ENCODE data around the gene DGKD. TPM values are rescaled to one million over a fixed set of nuclear protein-coding genes. Genes with fewer than 3 reads are reported as not detected.

The DGKD gene
- total RNA-seq, 1 experiment from 2014 or later, result 41.4 TPM

GRCh38 chr2:233464056-233464455, 109.8 kb downstream of the DGKD start:
- TF ChIP-seq ZNF281 (CRISPR knock-in tag; IDR thresholded peaks at IDR 0.05), result no peak
- no peak for TF ChIP-seq PRRX2 (CRISPR knock-in tag; IDR thresholded peaks at IDR 0.05)
- ATAC-seq (no peak), DNase-seq (ENCODE audit: low spot score) (no peak)
- CTCF ChIA-PET, result interaction anchor here (1.0 to 1.6 kb wide), 2 partner anchors 16 to 34 kb away, joined by 3 read pairs; no protein-coding TSS in a partner anchor
- POLR2A ChIA-PET, result no interaction called here
- Mint-ChIP-seq H3K27ac (no peak overlapping the region), H3K4me3 (no peak overlapping the region), H3K27me3 (ENCODE audit: low read depth) (no peaks in the 10 kb centered on the region), H3K9me3 (no peaks in the 10 kb centered on the region), H3K36me3 (peaks cover 33% of the 10 kb centered on the region), H3K4me1 (no peaks in the 10 kb centered on the region)

- POLR2A ChIA-PET, result no interaction called here
Measured at GRCh38 chr2:233464531-233465240, 110.4 kb downstream of the DGKD start.

GRCh38 chr2:233466991-233467603, 112.8 kb downstream of the DGKD start:
- no peaks in the 10 kb centered on the region for H3K9me3 Mint-ChIP-seq
- ATAC-seq (no peak), DNase-seq (ENCODE audit: low spot score) (no peak)
- no peak overlapping the region for H3K4me3 Mint-ChIP-seq
- peaks cover 33% of the 10 kb centered on the region for H3K36me3 Mint-ChIP-seq
- no peaks in the 10 kb centered on the region for H3K4me1 Mint-ChIP-seq
- no peaks in the 10 kb centered on the region for H3K27me3 Mint-ChIP-seq (ENCODE audit: low read depth)
- H3K27ac Mint-ChIP-seq, result no peak overlapping the region
- ChIA-PET CTCF (interaction anchor here (3.8 kb wide), 1 partner anchor 18 kb away, joined by 14 read pairs; no protein-coding TSS in a partner anchor), POLR2A (no interaction called here)
- TF ChIP-seq NR1H2 (CRISPR knock-in tag; IDR thresholded peaks at IDR 0.05) (no peak), ZNF121 (CRISPR knock-in tag; IDR thresholded peaks at IDR 0.05) (no peak), TEAD1 (CRISPR knock-in tag; IDR thresholded peaks at IDR 0.05) (no peak), ZMAT4 (CRISPR knock-in tag; IDR thresholded peaks at IDR 0.05) (no peak), FOXP1 (CRISPR knock-in tag; IDR thresholded peaks at IDR 0.05; ENCODE audit: borderline replicate concordance) (no peak), ELF4 (CRISPR knock-in tag; IDR thresholded peaks at IDR 0.05; ENCODE audit: low read depth) (no peak), SMAD3 (CRISPR knock-in tag; IDR thresholded peaks at IDR 0.05; ENCODE audit: borderline replicate concordance) (no peak), ZNF317 (CRISPR knock-in tag; IDR thresholded peaks at IDR 0.05; ENCODE audit: borderline replicate concordance, low read depth) (no peak), SP1 (CRISPR knock-in tag; conservative IDR thresholded peaks at IDR 0.05) (no peak), ZSCAN18 (CRISPR knock-in tag; IDR thresholded peaks at IDR 0.05) (no peak), PRRX2 (CRISPR knock-in tag; IDR thresholded peaks at IDR 0.05) (no peak), JAZF1 (CRISPR knock-in tag; IDR thresholded peaks at IDR 0.05) (no peak), NR3C1 (CRISPR knock-in tag; conservative IDR thresholded peaks at IDR 0.05; ENCODE audit: low read depth) (no peak), E2F5 (CRISPR knock-in tag; IDR thresholded peaks at IDR 0.05) (no peak)

More at GRCh38 chr2:233464531-233465240, 110.4 kb downstream of the DGKD start:
- no peak overlapping the region for H3K27ac Mint-ChIP-seq
- H3K4me1 Mint-ChIP-seq, result no peaks in the 10 kb centered on the region
- no peaks in the 10 kb centered on the region for H3K27me3 Mint-ChIP-seq (ENCODE audit: low read depth)
- no peak for TF ChIP-seq E2F5 (CRISPR knock-in tag; IDR thresholded peaks at IDR 0.05)
- TF ChIP-seq NFE2L1 (CRISPR knock-in tag; IDR thresholded peaks at IDR 0.05), result no peak
- no peak for TF ChIP-seq ZNF281 (CRISPR knock-in tag; IDR thresholded peaks at IDR 0.05)
- TF ChIP-seq GTF2I (CRISPR knock-in tag; conservative IDR thresholded peaks at IDR 0.05), result no peak
- peaks cover 34% of the 10 kb centered on the region for H3K36me3 Mint-ChIP-seq
- no peak for ATAC-seq
- no peak overlapping the region for H3K4me3 Mint-ChIP-seq
- CTCF ChIA-PET, result interaction anchor here (1.0 to 1.6 kb wide), 2 partner anchors 17 to 33 kb away, joined by 3 read pairs; no protein-coding TSS in a partner anchor
- H3K9me3 Mint-ChIP-seq, result no peaks in the 10 kb centered on the region
- DNase-seq (ENCODE audit: low spot score), result no peak
